K562 (cell line): Measurements from ENCODE around the gene OTOP3.

Experiments used
- RAD21 ChIP-seq, 2 experiments: fragments of 250-450 bp in 1 of 2; fragments of 450-650 bp in 1 of 2; sonication (Bioruptor Pico) in 1 of 2; formaldehyde crosslinking in 1 of 2; IDR thresholded peaks in 1 of 2; conservative IDR thresholded peaks in 1 of 2; 2 replicates each; pipeline versions ENCODE4 v1.4.0 to v1.8.0; 2020 to 2022; ENCODE audit warnings: mild to moderate bottlenecking in 2 of 2, moderate library complexity in 1 of 2
- TF ChIP-seq, protein P1 (sequence below), 2 experiments: fragments of 450-650 bp; formaldehyde crosslinking in 1 of 2; IDR thresholded peaks; 2 replicates each; pipeline versions ENCODE4 v1.4.0 to v1.6.1; 2014 to 2020; ENCODE audit warnings: mild to moderate bottlenecking in 2 of 2, borderline replicate concordance in 1 of 2, low read depth in 1 of 2
- TF ChIP-seq, protein P2 (sequence below), 2 experiments: fragments of 200-800 bp in 1 of 2; sonication (Bioruptor generic) in 1 of 2; sonication (generic) in 1 of 2; formaldehyde crosslinking in 1 of 2; IDR thresholded peaks in 1 of 2; conservative IDR thresholded peaks in 1 of 2; 2 replicates each; pipeline versions ENCODE4 v1.5.0 to v1.6.1; 2016 to 2020; ENCODE audit warnings: missing compliant biosample characterization in 1 of 2, missing genetic modification characterization in 1 of 2, missing genetic modification reagents in 1 of 2

DNA sequence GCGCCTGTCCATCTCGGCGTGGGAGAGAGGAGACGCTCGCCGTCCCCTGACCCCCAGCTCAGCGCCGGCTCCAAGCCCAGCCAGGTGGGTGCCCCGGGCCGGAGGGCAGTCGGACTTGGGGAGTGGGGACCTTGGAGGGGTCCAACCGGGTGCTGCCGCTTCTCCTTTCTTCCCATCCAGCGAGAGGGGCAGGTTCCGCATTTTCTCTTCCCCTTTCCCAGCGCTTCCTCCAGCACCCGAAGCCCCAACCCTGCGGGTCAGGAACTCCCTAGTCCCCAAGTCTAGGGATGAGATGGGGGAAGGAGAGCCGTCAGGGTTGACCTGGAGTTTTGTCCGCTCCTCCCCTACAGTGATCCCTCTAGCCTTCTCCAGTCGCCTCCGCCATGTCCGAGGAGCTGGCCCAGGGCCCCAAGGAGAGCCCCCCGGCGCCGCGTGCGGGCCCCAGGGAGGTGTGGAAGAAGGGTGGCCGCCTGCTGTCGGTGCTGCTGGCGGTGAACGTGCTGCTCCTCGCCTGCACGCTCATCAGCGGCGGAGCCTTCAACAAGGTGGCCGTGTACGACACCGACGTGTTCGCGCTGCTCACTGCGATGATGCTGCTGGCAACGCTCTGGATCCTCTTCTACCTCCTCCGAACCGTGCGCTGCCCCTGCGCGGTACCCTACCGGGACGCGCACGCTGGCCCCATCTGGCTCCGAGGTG lies 11.3 kb upstream of the OTOP3 start, which contains the start of gene OTOP2:
- TF ChIP-seq, protein P1, sequence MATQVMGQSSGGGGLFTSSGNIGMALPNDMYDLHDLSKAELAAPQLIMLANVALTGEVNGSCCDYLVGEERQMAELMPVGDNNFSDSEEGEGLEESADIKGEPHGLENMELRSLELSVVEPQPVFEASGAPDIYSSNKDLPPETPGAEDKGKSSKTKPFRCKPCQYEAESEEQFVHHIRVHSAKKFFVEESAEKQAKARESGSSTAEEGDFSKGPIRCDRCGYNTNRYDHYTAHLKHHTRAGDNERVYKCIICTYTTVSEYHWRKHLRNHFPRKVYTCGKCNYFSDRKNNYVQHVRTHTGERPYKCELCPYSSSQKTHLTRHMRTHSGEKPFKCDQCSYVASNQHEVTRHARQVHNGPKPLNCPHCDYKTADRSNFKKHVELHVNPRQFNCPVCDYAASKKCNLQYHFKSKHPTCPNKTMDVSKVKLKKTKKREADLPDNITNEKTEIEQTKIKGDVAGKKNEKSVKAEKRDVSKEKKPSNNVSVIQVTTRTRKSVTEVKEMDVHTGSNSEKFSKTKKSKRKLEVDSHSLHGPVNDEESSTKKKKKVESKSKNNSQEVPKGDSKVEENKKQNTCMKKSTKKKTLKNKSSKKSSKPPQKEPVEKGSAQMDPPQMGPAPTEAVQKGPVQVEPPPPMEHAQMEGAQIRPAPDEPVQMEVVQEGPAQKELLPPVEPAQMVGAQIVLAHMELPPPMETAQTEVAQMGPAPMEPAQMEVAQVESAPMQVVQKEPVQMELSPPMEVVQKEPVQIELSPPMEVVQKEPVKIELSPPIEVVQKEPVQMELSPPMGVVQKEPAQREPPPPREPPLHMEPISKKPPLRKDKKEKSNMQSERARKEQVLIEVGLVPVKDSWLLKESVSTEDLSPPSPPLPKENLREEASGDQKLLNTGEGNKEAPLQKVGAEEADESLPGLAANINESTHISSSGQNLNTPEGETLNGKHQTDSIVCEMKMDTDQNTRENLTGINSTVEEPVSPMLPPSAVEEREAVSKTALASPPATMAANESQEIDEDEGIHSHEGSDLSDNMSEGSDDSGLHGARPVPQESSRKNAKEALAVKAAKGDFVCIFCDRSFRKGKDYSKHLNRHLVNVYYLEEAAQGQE (IDR thresholded peaks at IDR 0.05; ENCODE audit: borderline replicate concordance) = no peak
- TF ChIP-seq, protein P1 (CRISPR knock-in tag; IDR thresholded peaks at IDR 0.05; ENCODE audit: low read depth) = no peak
- no peak for TF ChIP-seq RAD21 (CRISPR knock-in tag; conservative IDR thresholded peaks at IDR 0.05 in 1 of 2, IDR thresholded peaks at IDR 0.05 in 1 of 2)
- TF ChIP-seq, protein P2, sequence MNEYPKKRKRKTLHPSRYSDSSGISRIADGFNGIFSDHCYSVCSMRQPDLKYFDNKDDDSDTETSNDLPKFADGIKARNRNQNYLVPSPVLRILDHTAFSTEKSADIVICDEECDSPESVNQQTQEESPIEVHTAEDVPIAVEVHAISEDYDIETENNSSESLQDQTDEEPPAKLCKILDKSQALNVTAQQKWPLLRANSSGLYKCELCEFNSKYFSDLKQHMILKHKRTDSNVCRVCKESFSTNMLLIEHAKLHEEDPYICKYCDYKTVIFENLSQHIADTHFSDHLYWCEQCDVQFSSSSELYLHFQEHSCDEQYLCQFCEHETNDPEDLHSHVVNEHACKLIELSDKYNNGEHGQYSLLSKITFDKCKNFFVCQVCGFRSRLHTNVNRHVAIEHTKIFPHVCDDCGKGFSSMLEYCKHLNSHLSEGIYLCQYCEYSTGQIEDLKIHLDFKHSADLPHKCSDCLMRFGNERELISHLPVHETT (CRISPR knock-in tag; conservative IDR thresholded peaks at IDR 0.05 in 1 of 2, IDR thresholded peaks at IDR 0.05 in 1 of 2) = no peak
